HT-29 (cell line): ENCODE results near the gene TMEM94. TPM values are rescaled to one million over a fixed set of nuclear protein-coding genes. Genes with fewer than 3 reads are reported as not detected.

Experiments used
- DNase-seq: peaks from one replicate; pipeline ENCODE4 v3.0.0-alpha.2; 2015; ENCODE audit warnings: low spot score
- total RNA-seq: library from RNA; depleted of rRNA; stranded (reverse); fragments of >200 nt; shearing (Covaris generic); gene quantifications from 2 replicates; pipeline ENCODE4 v1.2.3, GENCODE V29; 2014

TMEM94 gene
- total RNA-seq, 1 experiment from 2014 or later = 50.5 TPM

- DNase-seq = no peak
Measured at GRCh38 chr17:75494326-75494877, 38.0 kb downstream of the TMEM94 start.

- no peak for DNase-seq
Measured at GRCh38 chr17:75496005-75496404, 39.6 kb downstream of the TMEM94 start.

GRCh38 chr17:75498039-75498725, 41.7 kb downstream of the TMEM94 start:
- DNase-seq = no peak

- no peak for DNase-seq
Measured at GRCh38 chr17:75498726-75499213, 42.3 kb downstream of the TMEM94 start.

GRCh38 chr17:75499313-75500022, 43.0 kb downstream of the TMEM94 start:
- DNase-seq = no peak

- DNase-seq = no peak
Measured at GRCh38 chr17:75500419-75501216, 44.2 kb downstream of the TMEM94 start.

GRCh38 chr17:75501378-75502071, 45.1 kb downstream of the TMEM94 start:
- no peak for DNase-seq

GRCh38 chr17:75502072-75502720, 45.8 kb downstream of the TMEM94 start:
- DNase-seq = no peak

- no peak for DNase-seq
Measured at GRCh38 chr17:75502721-75503329, 46.4 kb downstream of the TMEM94 start.

GRCh38 chr17:75503337-75503950, 47.0 kb downstream of the TMEM94 start:
- DNase-seq = no peak

GRCh38 chr17:75503976-75504346, 47.5 kb downstream of the TMEM94 start:
- DNase-seq = no peak

- peak; percentile 48 for DNase-seq
Measured at GRCh38 chr17:75504347-75505151, 48.1 kb downstream of the TMEM94 start.

- DNase-seq = no peak
Measured at GRCh38 chr17:75505152-75505409, 48.6 kb downstream of the TMEM94 start.

- no peak for DNase-seq
Measured at GRCh38 chr17:75505640-75506039, 49.2 kb downstream of the TMEM94 start.

- DNase-seq = no peak
Measured at GRCh38 chr17:75506134-75506533, 49.7 kb downstream of the TMEM94 start.

GRCh38 chr17:75506888-75507287, 50.5 kb downstream of the TMEM94 start:
- no peak for DNase-seq

GRCh38 chr17:75507733-75508719, 51.6 kb downstream of the TMEM94 start:
- no peak for DNase-seq

GRCh38 chr17:75508931-75509361, 52.5 kb downstream of the TMEM94 start:
- no peak for DNase-seq
